Osteocyte (in vitro differentiated cells): ENCODE measurements around the gene ATIC. TPM values are rescaled to one million over a fixed set of nuclear protein-coding genes. Genes with fewer than 3 reads are reported as not detected.

Source experiments
- DNase-seq: peaks from one replicate; pipeline ENCODE4 v3.0.0; 2021; ENCODE audit warnings: mixed read lengths; ENCODE audit not compliant: unreplicated experiment; ENCODE audit errors: extremely low spot score
- H3K27ac Mint-ChIP-seq: one replicate; pipeline ENCODE4 v1.8.0; 2021; ENCODE audit warnings: mild to moderate bottlenecking, mixed read lengths; ENCODE audit not compliant: unreplicated experiment
- H3K27me3 Mint-ChIP-seq: one replicate; pipeline ENCODE4 v1.8.0; 2021; ENCODE audit warnings: mixed read lengths; ENCODE audit not compliant: unreplicated experiment
- H3K36me3 Mint-ChIP-seq: one replicate; pipeline ENCODE4 v1.8.0; 2021; ENCODE audit warnings: mixed read lengths; ENCODE audit not compliant: unreplicated experiment
- H3K4me1 Mint-ChIP-seq: one replicate; pipeline ENCODE4 v1.8.0; 2021; ENCODE audit warnings: mixed read lengths; ENCODE audit not compliant: unreplicated experiment
- H3K4me3 Mint-ChIP-seq: one replicate; pipeline ENCODE4 v1.8.0; 2021; ENCODE audit warnings: mild to moderate bottlenecking, moderate library complexity, mixed read lengths; ENCODE audit not compliant: unreplicated experiment
- H3K9me3 Mint-ChIP-seq: one replicate; pipeline ENCODE4 v1.8.0; 2021; ENCODE audit warnings: mixed read lengths; ENCODE audit not compliant: unreplicated experiment
- total RNA-seq: library from RNA; stranded (reverse); gene quantifications from 2 replicates; pipeline ENCODE4 v1.2.1, GENCODE V29; 2021
- TF ChIP-seq, protein P1 (sequence below): fragments of 200-600 bp; sonication (generic); IDR thresholded peaks from 2 replicates; pipeline ENCODE4 v1.5.0; 2021; ENCODE audit warnings: antibody characterized with exemption, mild to moderate bottlenecking, moderate library complexity

ATIC gene
- total RNA-seq, 1 donor from 2014 or later, result 89.7 TPM

DNA sequence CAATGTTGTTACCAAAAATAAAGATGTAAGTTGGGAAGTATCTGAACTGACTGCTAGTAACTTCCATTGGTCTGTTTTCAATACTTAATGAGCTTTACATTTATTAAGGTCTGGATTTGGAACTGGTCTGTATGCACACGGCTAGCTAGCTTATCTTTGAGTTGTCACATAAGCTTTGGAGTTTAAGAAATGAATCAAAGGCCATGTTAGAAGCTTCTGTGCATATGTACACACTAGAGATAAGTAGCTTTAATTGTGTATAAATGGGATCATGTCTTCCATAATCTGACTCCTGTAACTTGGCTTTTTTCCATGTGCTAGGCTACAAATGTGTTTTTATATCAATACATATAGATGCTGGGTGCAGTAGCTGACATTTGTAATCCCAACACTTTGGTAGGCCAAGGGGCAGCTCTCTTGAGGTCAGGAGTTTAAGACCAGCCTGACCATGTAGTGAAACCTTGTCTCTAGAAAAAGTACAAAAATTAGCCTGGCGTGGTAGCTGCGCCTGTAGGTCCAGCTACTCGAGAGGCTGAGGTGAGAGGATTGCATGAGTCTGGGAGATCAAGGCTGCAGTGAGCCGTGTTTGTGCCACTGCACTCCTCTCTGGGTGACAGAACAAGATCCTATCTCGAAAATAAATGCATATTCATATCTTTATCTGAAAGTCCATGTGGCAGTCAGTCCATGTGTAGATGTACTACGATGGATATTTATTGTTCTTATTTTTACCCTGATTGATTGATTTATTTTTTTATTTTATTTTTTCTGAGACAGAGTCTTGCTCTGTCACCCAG, 27.2 kb downstream of the ATIC start:
- Mint-ChIP-seq H3K27ac (no peak overlapping the region), H3K4me3 (no peak overlapping the region), H3K9me3 (no peaks in the 10 kb centered on the region), H3K36me3 (peaks cover 72% of the 10 kb centered on the region), H3K4me1 (no peaks in the 10 kb centered on the region), H3K27me3 (no peaks in the 10 kb centered on the region)
- TF ChIP-seq, protein P1, sequence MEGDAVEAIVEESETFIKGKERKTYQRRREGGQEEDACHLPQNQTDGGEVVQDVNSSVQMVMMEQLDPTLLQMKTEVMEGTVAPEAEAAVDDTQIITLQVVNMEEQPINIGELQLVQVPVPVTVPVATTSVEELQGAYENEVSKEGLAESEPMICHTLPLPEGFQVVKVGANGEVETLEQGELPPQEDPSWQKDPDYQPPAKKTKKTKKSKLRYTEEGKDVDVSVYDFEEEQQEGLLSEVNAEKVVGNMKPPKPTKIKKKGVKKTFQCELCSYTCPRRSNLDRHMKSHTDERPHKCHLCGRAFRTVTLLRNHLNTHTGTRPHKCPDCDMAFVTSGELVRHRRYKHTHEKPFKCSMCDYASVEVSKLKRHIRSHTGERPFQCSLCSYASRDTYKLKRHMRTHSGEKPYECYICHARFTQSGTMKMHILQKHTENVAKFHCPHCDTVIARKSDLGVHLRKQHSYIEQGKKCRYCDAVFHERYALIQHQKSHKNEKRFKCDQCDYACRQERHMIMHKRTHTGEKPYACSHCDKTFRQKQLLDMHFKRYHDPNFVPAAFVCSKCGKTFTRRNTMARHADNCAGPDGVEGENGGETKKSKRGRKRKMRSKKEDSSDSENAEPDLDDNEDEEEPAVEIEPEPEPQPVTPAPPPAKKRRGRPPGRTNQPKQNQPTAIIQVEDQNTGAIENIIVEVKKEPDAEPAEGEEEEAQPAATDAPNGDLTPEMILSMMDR, result no peak
- no peak for DNase-seq

DNA sequence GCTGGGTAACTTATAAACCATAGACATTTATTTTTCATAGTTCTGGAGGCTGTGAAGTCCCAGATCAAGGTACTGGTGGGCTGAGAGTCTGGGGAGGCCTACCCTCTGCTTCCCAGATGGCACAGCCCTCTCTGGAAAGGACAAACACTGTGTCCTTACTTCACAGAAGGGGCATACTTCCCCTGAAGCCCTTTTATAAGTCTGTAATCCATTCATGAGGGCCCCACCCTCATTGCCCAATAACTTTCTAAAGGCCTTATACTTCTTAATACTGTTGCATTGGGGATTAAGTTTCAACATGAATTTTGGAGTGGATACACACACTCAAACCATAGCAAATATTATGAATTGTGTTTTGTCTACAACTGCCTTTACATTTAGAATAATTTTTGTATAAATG, 36.0 kb downstream of the ATIC start:
- Mint-ChIP-seq H3K27ac (no peak overlapping the region), H3K9me3 (no peaks in the 10 kb centered on the region), H3K36me3 (peaks cover 60% of the 10 kb centered on the region), H3K4me1 (no peaks in the 10 kb centered on the region), H3K27me3 (no peaks in the 10 kb centered on the region), H3K4me3 (no peak overlapping the region)
- DNase-seq, result no peak
- TF ChIP-seq, protein P1, result no peak

DNA sequence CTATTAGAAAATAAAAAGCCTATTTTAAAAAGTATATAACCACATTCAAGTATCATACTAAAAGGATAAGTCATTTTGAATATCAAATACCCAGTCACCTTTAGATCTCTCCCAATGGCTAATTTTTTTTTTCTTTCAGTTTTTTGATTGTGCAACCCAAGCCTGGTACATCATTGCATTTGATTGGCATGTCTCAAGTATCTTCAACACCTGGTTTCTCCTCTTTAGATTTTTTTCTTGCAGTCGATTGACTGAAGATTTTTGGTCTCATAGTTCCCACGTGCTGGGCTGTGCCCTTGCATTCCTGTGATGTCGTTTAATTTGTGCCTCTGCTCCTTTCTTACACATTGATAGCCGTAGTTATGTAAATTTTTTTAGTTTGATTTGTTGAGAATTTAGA, 40.7 kb downstream of the ATIC start:
- DNase-seq, result no peak
- Mint-ChIP-seq H3K4me3 (no peak overlapping the region), H3K9me3 (no peaks in the 10 kb centered on the region), H3K36me3 (peaks cover 27% of the 10 kb centered on the region), H3K27ac (no peak overlapping the region), H3K4me1 (peaks cover 7% of the 10 kb centered on the region), H3K27me3 (no peaks in the 10 kb centered on the region)
- TF ChIP-seq, protein P1, result no peak

DNA sequence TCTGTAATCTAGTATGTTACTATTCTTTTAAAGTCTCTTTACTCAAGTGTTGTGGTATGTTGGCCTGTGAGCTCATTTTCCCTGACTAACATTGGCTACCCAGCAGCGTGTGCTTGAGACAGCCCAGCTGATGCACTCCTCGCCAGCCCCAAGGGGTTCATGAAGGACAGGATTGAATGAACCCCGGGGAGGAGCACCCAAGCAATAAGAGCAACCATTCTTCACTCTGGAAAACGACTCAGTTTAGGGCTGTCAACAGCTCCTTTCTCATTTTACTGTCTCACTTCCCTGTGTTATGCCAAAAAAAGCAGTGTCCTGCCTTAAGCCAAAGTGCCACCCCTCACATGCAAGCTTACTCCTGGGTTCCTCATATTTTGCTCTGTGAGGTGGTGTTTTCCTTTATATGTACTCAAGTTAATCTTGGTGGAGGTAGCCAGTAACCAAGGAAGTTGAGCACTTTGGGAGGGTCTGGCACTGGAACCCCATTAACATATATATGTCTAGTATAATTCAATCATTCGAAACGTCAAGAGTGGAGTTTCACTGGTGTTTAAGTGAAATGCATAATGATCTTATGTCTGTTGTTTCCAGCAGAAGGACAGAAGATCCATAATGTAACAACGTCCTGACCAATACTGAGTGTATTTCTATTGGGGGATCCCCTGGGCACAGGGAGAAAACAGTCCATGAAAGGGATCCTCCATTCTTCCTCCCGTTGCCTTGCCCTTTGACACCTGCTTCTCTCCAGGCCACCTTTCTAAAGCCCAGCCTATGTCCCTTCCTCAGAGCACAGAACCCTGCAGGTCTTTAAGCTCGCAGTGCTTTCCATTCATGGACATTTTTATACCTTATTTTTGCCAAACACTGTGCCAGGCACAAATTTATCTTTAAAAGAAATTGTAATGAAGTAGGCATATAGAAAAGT, 43.2 kb downstream of the ATIC start:
- peaks cover 7% of the 10 kb centered on the region for H3K4me1 Mint-ChIP-seq
- TF ChIP-seq, protein P1, result no peak
- peak overlapping the region; percentile 64 for H3K27ac Mint-ChIP-seq
- H3K9me3 Mint-ChIP-seq, result no peaks in the 10 kb centered on the region
- DNase-seq, result no peak
- H3K4me3 Mint-ChIP-seq, result no peak overlapping the region
- H3K36me3 Mint-ChIP-seq, result peaks cover 19% of the 10 kb centered on the region
- no peaks in the 10 kb centered on the region for H3K27me3 Mint-ChIP-seq

DNA sequence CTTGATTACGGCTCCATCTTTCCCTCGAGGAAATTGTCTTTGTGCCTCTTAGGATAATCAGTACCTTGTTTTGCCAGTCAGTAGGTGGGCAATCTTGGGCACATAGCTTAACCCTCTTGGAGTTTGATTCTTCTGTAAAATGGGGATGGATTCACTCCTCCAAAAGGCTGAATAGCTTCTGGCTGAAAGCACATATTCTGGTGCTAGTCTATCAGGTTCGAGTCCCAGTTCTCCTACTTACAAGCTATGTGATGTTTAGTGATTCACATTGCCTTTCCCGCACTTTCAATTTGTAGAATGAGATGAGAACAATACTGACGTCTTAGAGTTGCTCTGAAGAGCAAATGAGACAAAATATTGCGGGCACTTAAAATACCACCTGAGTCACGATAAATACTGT, 43.9 kb downstream of the ATIC start:
- TF ChIP-seq, protein P1, result no peak
- H3K36me3 Mint-ChIP-seq, result peaks cover 22% of the 10 kb centered on the region
- no peaks in the 10 kb centered on the region for H3K9me3 Mint-ChIP-seq
- no peak for DNase-seq
- peak overlapping the region; percentile 6 for H3K27ac Mint-ChIP-seq
- H3K4me3 Mint-ChIP-seq, result no peak overlapping the region
- H3K27me3 Mint-ChIP-seq, result no peaks in the 10 kb centered on the region
- peaks cover 7% of the 10 kb centered on the region for H3K4me1 Mint-ChIP-seq
